ENCODE measurements around the gene SORBS2. TPM values are rescaled to one million over a fixed set of nuclear protein-coding genes. Genes with fewer than 3 reads are reported as not detected.
A peak's percentile ranks its signal among the peaks of the same experiment; 100 is the strongest.

The SORBS2 gene
- total and polyA plus RNA-seq, 2 donors (not counting 1 experiment from before 2014, with no cell fraction given), result 0.33 to 3.0 TPM

GRCh38 chr4:185780472-185780871, 31.5 kb downstream of the SORBS2 start:
- TF ChIP-seq EZH2 (IDR thresholded peaks at IDR 0.05; ENCODE audit: low read length, missing control alignments), result no peak
- Histone ChIP-seq H3K36me3 (ENCODE audit: control insufficient read depth, insufficient read depth, low read length) (no peaks in the 10 kb centered on the region), H3K79me2 (ENCODE audit: control insufficient read depth, insufficient read depth, low read length) (no peaks in the 10 kb centered on the region), H4K20me1 (ENCODE audit: control insufficient read depth, extremely low read depth, insufficient read depth, low read length) (no peaks in the 10 kb centered on the region), H3K9ac (ENCODE audit: insufficient read depth, low read length) (no peak overlapping the region), H3K9me3 (ENCODE audit: control insufficient read depth, insufficient read depth, low read depth, low read length) (no peaks in the 10 kb centered on the region), H3K27me3 (ENCODE audit: control insufficient read depth, insufficient read depth, low read length) (no peaks in the 10 kb centered on the region), H2AFZ (ENCODE audit: low read length) (no peak overlapping the region), H3K4me1 (ENCODE audit: control insufficient read depth, extremely low read depth, insufficient read depth, low read length) (no peaks in the 10 kb centered on the region), H3K4me2 (ENCODE audit: extremely low read depth, insufficient read depth, low read length) (no peak overlapping the region), H3K27ac (ENCODE audit: insufficient read depth, low read length) (no peak overlapping the region), H3K4me3 (replicated peaks in 1 of 4; ENCODE audit: control extremely low read depth in 1 of 4, insufficient read depth in 1 of 4, low read depth in 3 of 4, low read length in 4 of 4) (no peak overlapping the region)
- no peak for DNase-seq (ENCODE audit: low read depth in 2 of 2)

DNA sequence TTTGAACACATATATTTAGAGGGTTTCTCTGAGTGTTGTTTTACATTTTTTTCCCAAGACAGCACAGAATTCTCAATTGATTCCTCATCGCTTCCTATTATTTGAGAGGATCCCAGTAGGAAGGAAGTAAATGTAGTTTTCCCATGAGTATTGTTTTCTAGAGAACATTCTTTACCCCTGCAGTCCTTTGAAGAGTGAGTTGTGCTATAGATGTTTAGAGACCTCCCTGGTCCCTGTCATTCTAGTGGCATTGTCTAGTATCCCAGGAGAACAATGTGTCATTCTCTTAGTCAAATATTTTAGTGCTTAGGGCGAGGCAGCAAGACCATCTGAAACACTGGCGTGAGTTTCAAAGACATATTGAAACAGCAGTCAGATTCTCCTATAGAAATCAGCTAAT, 32.5 kb downstream of the SORBS2 start:
- Histone ChIP-seq H3K27ac (ENCODE audit: insufficient read depth, low read length) (no peak overlapping the region), H3K36me3 (ENCODE audit: control insufficient read depth, insufficient read depth, low read length) (no peaks in the 10 kb centered on the region), H3K9me3 (ENCODE audit: control insufficient read depth, insufficient read depth, low read depth, low read length) (no peaks in the 10 kb centered on the region), H3K27me3 (ENCODE audit: control insufficient read depth, insufficient read depth, low read length) (no peaks in the 10 kb centered on the region), H4K20me1 (ENCODE audit: control insufficient read depth, extremely low read depth, insufficient read depth, low read length) (no peaks in the 10 kb centered on the region), H3K4me1 (ENCODE audit: control insufficient read depth, extremely low read depth, insufficient read depth, low read length) (peaks cover 1% of the 10 kb centered on the region), H3K4me2 (ENCODE audit: extremely low read depth, insufficient read depth, low read length) (no peak overlapping the region), H2AFZ (ENCODE audit: low read length) (no peak overlapping the region), H3K4me3 (replicated peaks in 1 of 4; ENCODE audit: control extremely low read depth in 1 of 4, insufficient read depth in 1 of 4, low read depth in 3 of 4, low read length in 4 of 4) (no peak overlapping the region), H3K9ac (ENCODE audit: insufficient read depth, low read length) (no peak overlapping the region), H3K79me2 (ENCODE audit: control insufficient read depth, insufficient read depth, low read length) (no peaks in the 10 kb centered on the region)
- peak in 1 of 2 donors; percentile 59 for DNase-seq (ENCODE audit: low read depth in 2 of 2)
- TF ChIP-seq CTCF (conservative IDR thresholded peaks at IDR 0.05 in 1 of 2, IDR thresholded peaks at IDR 0.05 in 1 of 2; ENCODE audit: low read depth in 1 of 2, low read length in 2 of 2) (no peak), EZH2 (IDR thresholded peaks at IDR 0.05; ENCODE audit: low read length, missing control alignments) (no peak)

- Histone ChIP-seq H3K27ac (ENCODE audit: insufficient read depth, low read length) (no peak overlapping the region), H3K9me3 (ENCODE audit: control insufficient read depth, insufficient read depth, low read depth, low read length) (no peaks in the 10 kb centered on the region), H3K27me3 (ENCODE audit: control insufficient read depth, insufficient read depth, low read length) (no peaks in the 10 kb centered on the region), H3K4me2 (ENCODE audit: extremely low read depth, insufficient read depth, low read length) (no peak overlapping the region), H4K20me1 (ENCODE audit: control insufficient read depth, extremely low read depth, insufficient read depth, low read length) (no peaks in the 10 kb centered on the region), H2AFZ (ENCODE audit: low read length) (no peak overlapping the region), H3K4me3 (replicated peaks in 1 of 4; ENCODE audit: control extremely low read depth in 1 of 4, insufficient read depth in 1 of 4, low read depth in 3 of 4, low read length in 4 of 4) (no peak overlapping the region), H3K9ac (ENCODE audit: insufficient read depth, low read length) (no peak overlapping the region), H3K4me1 (ENCODE audit: control insufficient read depth, extremely low read depth, insufficient read depth, low read length) (peaks cover 4% of the 10 kb centered on the region), H3K36me3 (ENCODE audit: control insufficient read depth, insufficient read depth, low read length) (no peaks in the 10 kb centered on the region), H3K79me2 (ENCODE audit: control insufficient read depth, insufficient read depth, low read length) (no peaks in the 10 kb centered on the region)
- TF ChIP-seq CTCF (conservative IDR thresholded peaks at IDR 0.05 in 1 of 2, IDR thresholded peaks at IDR 0.05 in 1 of 2; ENCODE audit: low read depth in 1 of 2, low read length in 2 of 2) (no peak), EZH2 (IDR thresholded peaks at IDR 0.05; ENCODE audit: low read length, missing control alignments) (no peak)
- no peak for DNase-seq (ENCODE audit: low read depth in 2 of 2)
Measured at GRCh38 chr4:185778307-185778706, 33.7 kb downstream of the SORBS2 start.

Data from fibroblast of lung (primary cell).